ENCODE data around the gene WNT2B. TPM values are rescaled to one million over a fixed set of nuclear protein-coding genes. Genes with fewer than 3 reads are reported as not detected.

WNT2B gene
- total RNA-seq, 1 donor from 2014 or later, result 4.8 TPM

GRCh38 chr1:112527266-112528010 is 18.7 kb downstream of the WNT2B start:
- DNase-seq (ENCODE audit: low spot score), result peak; percentile 44

DNA sequence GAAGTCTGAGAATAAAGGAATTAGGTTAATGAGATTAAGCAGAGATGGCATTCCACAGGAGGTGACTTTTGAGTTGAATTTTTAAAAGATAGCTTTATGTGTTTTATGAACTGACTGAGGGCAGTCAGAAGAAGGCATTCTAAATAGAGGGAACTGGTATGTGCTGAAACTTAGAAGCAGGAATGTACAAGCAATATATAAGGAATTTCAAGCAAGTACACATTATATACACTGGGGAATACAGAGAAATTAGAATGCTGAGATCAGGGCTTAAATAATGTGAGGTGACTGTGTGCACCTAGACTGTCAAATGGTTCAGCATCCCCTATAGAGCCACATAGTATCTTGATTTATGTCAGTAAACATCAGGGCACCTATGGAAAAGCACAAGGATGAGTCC is 19.3 kb downstream of the WNT2B start:
- no peak for DNase-seq (ENCODE audit: low spot score)

DNA sequence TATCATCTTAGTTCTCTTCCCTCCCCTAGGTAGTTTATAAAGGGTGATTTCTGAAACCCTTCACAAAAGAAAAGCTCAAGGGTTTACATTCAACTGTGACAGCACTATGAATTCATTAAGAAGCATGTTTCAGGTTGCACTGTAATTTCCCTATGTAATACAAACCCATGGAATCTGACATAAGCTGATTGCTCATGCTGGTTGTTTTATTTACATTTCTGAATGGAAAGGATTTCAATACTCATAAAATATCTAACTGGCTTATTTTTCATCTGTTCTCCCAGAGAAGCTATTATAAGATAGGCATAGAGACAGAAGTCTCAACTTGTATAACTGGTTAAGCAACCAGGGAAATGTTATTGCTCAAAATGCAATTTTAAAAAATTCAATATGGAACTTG is 20.5 kb downstream of the WNT2B start:
- no peak for DNase-seq (ENCODE audit: low spot score)

- DNase-seq (ENCODE audit: low spot score), result no peak
These were observed 22.1 kb downstream of the WNT2B start for GRCh38 chr1:112530832-112531231.

DNA sequence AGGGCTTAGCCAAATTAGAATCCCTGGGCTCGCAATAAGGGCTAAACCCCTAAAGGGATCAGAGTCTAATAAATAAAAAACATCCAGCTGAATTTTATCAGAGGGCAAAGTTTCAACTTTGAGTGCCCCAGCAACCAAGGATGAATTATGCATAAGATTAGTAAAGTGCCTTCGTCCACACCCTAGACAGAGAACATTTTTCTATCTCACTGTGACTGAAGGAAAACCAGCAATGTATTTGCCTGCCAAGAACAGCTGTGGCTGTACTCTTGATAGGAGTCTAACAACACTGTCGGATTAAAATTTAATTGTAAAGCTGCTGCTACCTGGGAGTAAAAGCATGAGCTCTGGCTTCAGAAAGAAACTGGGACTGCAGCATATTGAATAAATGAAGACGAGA is 23.3 kb downstream of the WNT2B start:
- DNase-seq (ENCODE audit: low spot score), result no peak

DNA sequence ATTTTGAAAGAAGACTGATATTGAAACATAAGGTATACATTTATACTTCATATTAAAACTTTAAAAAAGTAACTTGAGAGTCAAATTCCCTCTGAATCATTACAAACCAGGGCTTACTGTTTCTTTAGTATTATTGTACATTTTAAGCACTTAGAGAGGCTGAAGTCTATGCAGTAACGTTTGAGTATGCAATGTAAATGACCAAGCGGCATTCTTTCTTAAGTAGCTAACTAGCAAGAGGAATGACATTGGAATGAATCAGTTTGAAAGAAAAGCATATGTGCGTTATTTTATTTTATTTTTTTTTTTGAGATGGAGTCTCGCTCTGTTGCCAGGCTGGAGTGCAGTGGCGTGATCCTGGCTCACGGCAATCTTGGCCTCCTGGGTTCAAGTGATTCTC is 24.3 kb downstream of the WNT2B start:
- DNase-seq (ENCODE audit: low spot score), result no peak

- no peak for DNase-seq (ENCODE audit: low spot score)
These were observed 27.8 kb downstream of the WNT2B start for GRCh38 chr1:112536561-112536960.

- DNase-seq (ENCODE audit: low spot score), result peak; percentile 51
These were observed 28.7 kb downstream of the WNT2B start for GRCh38 chr1:112537456-112537855.

- no peak for DNase-seq (ENCODE audit: low spot score)
These were observed 30.1 kb downstream of the WNT2B start for GRCh38 chr1:112538883-112539282.

- DNase-seq (ENCODE audit: low spot score), result no peak
These were observed 31.5 kb downstream of the WNT2B start for GRCh38 chr1:112540226-112540794.

GRCh38 chr1:112541299-112541698 is 32.5 kb downstream of the WNT2B start:
- no peak for DNase-seq (ENCODE audit: low spot score)

- DNase-seq (ENCODE audit: low spot score), result no peak
These were observed 33.6 kb downstream of the WNT2B start for GRCh38 chr1:112542206-112542973.

GRCh38 chr1:112544011-112544688 is 35.4 kb downstream of the WNT2B start:
- peak; percentile 78 for DNase-seq (ENCODE audit: low spot score)

DNA sequence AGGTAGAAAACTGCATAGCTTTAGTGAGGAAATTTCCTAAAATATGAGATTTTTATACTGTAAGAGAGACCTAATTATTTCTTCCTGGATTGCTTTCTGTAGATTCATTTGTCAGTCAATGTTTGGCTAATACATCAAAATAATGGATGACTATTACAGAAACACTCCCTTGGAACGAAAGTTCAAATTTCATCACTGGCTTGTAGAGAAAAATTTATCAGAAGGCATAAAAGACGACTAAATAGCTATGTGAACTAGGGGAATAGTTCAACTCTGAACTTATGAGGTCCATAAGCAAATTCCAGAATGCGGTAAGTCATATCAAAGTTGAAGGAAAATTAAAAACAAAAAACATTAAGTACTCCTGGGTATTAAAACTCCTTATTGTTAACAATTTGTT is 36.0 kb downstream of the WNT2B start:
- DNase-seq (ENCODE audit: low spot score), result no peak

- no peak for DNase-seq (ENCODE audit: low spot score)
These were observed 37.3 kb downstream of the WNT2B start for GRCh38 chr1:112546076-112546475.

DNA sequence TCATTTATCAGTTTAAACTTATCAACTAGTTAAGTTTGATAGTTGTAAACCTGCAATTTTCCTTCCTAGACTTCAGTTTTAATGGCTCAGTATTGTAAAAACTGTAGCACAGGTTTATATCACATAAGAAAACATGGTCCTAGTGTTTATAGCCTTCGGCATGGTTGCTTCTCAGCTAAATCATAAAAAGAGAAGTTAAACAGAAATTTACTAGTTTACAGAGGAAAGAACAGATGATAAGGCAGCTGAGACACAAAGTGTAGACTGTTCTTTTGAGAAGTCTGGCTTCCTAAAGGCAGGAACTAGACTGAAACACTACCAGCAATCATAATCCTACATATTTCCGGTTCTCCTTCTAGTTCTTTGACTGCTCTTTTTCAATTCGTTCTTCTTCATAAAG is 39.8 kb downstream of the WNT2B start:
- no peak for DNase-seq (ENCODE audit: low spot score)

DNA sequence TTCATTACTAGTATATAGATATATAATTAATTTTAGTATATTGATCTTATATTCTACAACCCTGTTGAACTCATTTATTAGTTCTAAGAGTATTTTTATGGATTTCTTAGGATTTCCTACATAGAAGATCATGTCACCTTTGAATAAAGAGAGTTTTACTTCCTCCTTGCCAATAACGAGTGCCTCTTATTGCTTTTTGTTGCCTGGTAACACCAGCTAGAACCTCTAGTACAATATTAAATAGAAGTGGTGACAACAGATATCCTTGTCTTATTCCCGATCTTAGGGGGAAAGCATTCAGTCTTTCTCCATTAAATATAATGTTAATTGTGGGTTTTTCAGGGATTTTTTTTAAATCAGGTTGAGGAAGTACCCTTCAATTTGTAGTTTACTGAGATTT is 40.8 kb downstream of the WNT2B start:
- no peak for DNase-seq (ENCODE audit: low spot score)

DNA sequence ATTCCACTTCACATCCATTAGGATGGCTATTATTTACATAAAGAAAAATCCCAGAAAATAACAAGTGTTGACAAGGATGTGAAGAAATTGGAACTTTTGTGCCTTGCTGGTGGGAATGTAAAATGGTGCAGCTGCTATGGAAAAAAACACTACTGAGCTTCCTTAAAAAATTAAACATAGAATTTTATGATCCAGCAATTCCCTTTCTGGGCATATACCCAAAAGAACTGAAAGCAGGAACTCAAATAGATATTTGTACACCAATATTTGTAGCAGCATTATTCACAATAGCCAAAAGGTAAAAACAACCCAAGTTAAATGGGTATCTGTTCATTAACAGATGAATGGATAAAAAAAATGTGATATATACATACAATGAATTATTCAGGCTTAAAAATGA is 45.6 kb downstream of the WNT2B start:
- no peak for DNase-seq (ENCODE audit: low spot score)

GRCh38 chr1:112557385-112557784 is 48.6 kb downstream of the WNT2B start:
- no peak for DNase-seq (ENCODE audit: low spot score)

- DNase-seq (ENCODE audit: low spot score), result no peak
These were observed 49.9 kb downstream of the WNT2B start for GRCh38 chr1:112558634-112559033.

- no peak for DNase-seq (ENCODE audit: low spot score)
These were observed 54.6 kb downstream of the WNT2B start for GRCh38 chr1:112563341-112563740.

GRCh38 chr1:112564081-112564480 is 55.3 kb downstream of the WNT2B start:
- DNase-seq (ENCODE audit: low spot score), result no peak
